Measurements from ENCODE around the gene HDAC4. TPM values are rescaled to one million over a fixed set of nuclear protein-coding genes. Genes with fewer than 3 reads are reported as not detected.

Gene HDAC4
- total and polyA plus RNA-seq, 2 donors (not counting 1 experiment from before 2014, with no cell fraction given) = 13.5 to 46.0 TPM

DNA sequence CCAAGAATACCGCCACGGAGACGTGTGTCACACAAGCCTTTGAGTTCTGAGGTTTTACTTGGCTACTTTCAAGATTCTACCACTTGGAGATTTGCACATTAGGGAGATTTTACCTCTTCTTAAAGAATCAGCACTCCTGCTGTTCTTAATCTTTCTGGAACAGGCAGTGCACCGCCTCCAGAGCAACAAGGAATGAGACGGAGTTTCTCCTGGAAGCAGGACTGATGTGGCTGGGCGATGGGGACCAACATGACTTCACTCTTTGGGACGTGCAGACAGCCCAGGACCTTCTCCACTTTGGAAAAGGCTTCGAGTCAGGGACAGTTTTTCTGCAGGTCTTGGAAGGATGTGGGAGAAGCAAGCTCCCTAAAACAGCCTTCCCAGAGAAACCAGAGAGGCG is 255.2 kb downstream of the HDAC4 start:
- Mint-ChIP-seq H3K27ac (no peak overlapping the region), H3K4me3 (no peak overlapping the region), H3K27me3 (no peaks in the 10 kb centered on the region), H3K9me3 (ENCODE audit: insufficient read depth) (peaks cover 4% of the 10 kb centered on the region), H3K4me1 (peaks cover 4% of the 10 kb centered on the region)
- peaks cover 0 to 12% of the 10 kb centered on the region in 2 experiments for H3K36me3 ChIP-seq (replicated peaks in 1 of 2; ENCODE audit: control extremely low read depth in 1 of 2, control insufficient read depth in 1 of 2, extremely low read depth in 1 of 2, insufficient read depth in 2 of 2, low read length in 1 of 2)
- peaks cover 0 to 1% of the 10 kb centered on the region in 2 donors for H3K4me1 ChIP-seq (ENCODE audit: control insufficient read depth in 2 of 2, insufficient read depth in 2 of 2, low read length in 2 of 2)
- peaks cover 0 to 22% (median 10%) of the 10 kb centered on the region in 3 donors for H3K9me3 ChIP-seq (ENCODE audit: control extremely low read depth in 1 of 3, control insufficient read depth in 2 of 3, insufficient read depth in 1 of 3, low read length in 2 of 3)
- 99% methylated on average over 8 of the region's 9 CpGs for WGBS (ENCODE audit: insufficient coverage)
- no peak overlapping the region for H2AFZ ChIP-seq (ENCODE audit: insufficient read depth, low read depth, low read length, poor library complexity, severe bottlenecking)
- ATAC-seq (ENCODE audit: low read depth) (no peak), DNase-seq (no peak)
- no peak overlapping the region for H3K27ac ChIP-seq (ENCODE audit: low read length in 2 of 2)
- H3K27me3 ChIP-seq (replicated peaks in 1 of 4; ENCODE audit: control extremely low read depth in 1 of 4, control insufficient read depth in 3 of 4, insufficient read depth in 4 of 4, low read length in 3 of 4) = no peaks in the 10 kb centered on the region
- no peaks in the 10 kb centered on the region for H3K79me2 ChIP-seq (ENCODE audit: control insufficient read depth, insufficient read depth, low read length)
- TF ChIP-seq, protein P1, sequence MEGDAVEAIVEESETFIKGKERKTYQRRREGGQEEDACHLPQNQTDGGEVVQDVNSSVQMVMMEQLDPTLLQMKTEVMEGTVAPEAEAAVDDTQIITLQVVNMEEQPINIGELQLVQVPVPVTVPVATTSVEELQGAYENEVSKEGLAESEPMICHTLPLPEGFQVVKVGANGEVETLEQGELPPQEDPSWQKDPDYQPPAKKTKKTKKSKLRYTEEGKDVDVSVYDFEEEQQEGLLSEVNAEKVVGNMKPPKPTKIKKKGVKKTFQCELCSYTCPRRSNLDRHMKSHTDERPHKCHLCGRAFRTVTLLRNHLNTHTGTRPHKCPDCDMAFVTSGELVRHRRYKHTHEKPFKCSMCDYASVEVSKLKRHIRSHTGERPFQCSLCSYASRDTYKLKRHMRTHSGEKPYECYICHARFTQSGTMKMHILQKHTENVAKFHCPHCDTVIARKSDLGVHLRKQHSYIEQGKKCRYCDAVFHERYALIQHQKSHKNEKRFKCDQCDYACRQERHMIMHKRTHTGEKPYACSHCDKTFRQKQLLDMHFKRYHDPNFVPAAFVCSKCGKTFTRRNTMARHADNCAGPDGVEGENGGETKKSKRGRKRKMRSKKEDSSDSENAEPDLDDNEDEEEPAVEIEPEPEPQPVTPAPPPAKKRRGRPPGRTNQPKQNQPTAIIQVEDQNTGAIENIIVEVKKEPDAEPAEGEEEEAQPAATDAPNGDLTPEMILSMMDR (IDR thresholded peaks at IDR 0.05) = no peak
- TF ChIP-seq EZH2 (IDR thresholded peaks at IDR 0.05; ENCODE audit: borderline replicate concordance, insufficient read depth, low read depth, low read length, poor library complexity, severe bottlenecking) = no peak
- H3K4me3 ChIP-seq (ENCODE audit: control extremely low read depth in 1 of 5, extremely low read depth in 1 of 5, insufficient read depth in 1 of 5, low read depth in 2 of 5, low read length in 4 of 5) = no peak overlapping the region
- ChIA-PET CTCF (interaction anchor here (3.8 kb wide), 1 partner anchor 846 kb away, joined by 9 read pairs; no protein-coding TSS in a partner anchor), POLR2A (no interaction called here)
- intact Hi-C loops (cut with micrococcal nuclease) = no loop called here
- no peak overlapping the region for H3K9ac ChIP-seq (ENCODE audit: low read length)
- H4K20me1 ChIP-seq (ENCODE audit: control insufficient read depth, insufficient read depth, low read length, poor library complexity, severe bottlenecking) = no peaks in the 10 kb centered on the region
- H3K4me2 ChIP-seq (replicated peaks; ENCODE audit: low read depth, low read length, poor library complexity, severe bottlenecking) = no peak overlapping the region

DNA sequence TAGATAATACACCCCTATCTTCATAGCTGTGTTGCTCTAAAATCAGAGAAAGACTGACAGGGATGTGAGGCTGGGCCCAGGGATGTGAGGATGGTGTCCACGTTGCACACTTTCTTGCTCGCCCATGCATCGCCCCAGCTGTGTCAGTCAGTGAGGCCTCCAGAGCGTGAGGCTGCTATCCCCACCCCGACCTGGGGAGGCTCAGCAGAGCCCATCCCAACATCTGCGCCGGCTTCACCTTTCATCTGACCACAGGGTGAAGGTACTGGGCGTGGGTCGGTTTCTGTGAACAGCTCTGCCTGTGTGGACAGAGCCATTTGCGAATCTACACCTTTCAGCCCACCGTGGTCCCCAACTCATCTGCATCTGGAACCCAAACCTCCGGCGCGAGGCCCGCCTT is 255.7 kb downstream of the HDAC4 start:
- DNase-seq (no peak), ATAC-seq (ENCODE audit: low read depth) (no peak)
- 97% methylated on average over 15 of the region's 15 CpGs for WGBS (ENCODE audit: insufficient coverage)
- TF ChIP-seq, protein P1 (IDR thresholded peaks at IDR 0.05) = no peak
- no peak for TF ChIP-seq EZH2 (IDR thresholded peaks at IDR 0.05; ENCODE audit: borderline replicate concordance, insufficient read depth, low read depth, low read length, poor library complexity, severe bottlenecking)
- Mint-ChIP-seq H3K27me3 (no peaks in the 10 kb centered on the region), H3K27ac (no peak overlapping the region), H3K4me1 (peaks cover 1% of the 10 kb centered on the region), H3K9me3 (ENCODE audit: insufficient read depth) (peaks cover 1% of the 10 kb centered on the region), H3K4me3 (no peak overlapping the region)
- Histone ChIP-seq H3K36me3 (replicated peaks in 1 of 2; ENCODE audit: control extremely low read depth in 1 of 2, control insufficient read depth in 1 of 2, extremely low read depth in 1 of 2, insufficient read depth in 2 of 2, low read length in 1 of 2) (peaks cover 0 to 12% of the 10 kb centered on the region in 2 experiments), H3K9me3 (ENCODE audit: control extremely low read depth in 1 of 3, control insufficient read depth in 2 of 3, insufficient read depth in 1 of 3, low read length in 2 of 3) (peaks cover 0 to 17% (median 5%) of the 10 kb centered on the region in 3 donors), H2AFZ (ENCODE audit: insufficient read depth, low read depth, low read length, poor library complexity, severe bottlenecking) (no peak overlapping the region), H3K27ac (ENCODE audit: low read length in 2 of 2) (no peak overlapping the region), H3K4me1 (ENCODE audit: control insufficient read depth in 2 of 2, insufficient read depth in 2 of 2, low read length in 2 of 2) (no peaks in the 10 kb centered on the region), H3K4me3 (ENCODE audit: control extremely low read depth in 1 of 5, extremely low read depth in 1 of 5, insufficient read depth in 1 of 5, low read depth in 2 of 5, low read length in 4 of 5) (no peak overlapping the region), H3K79me2 (ENCODE audit: control insufficient read depth, insufficient read depth, low read length) (no peaks in the 10 kb centered on the region), H3K4me2 (replicated peaks; ENCODE audit: low read depth, low read length, poor library complexity, severe bottlenecking) (no peak overlapping the region), H3K27me3 (replicated peaks in 1 of 4; ENCODE audit: control extremely low read depth in 1 of 4, control insufficient read depth in 3 of 4, insufficient read depth in 4 of 4, low read length in 3 of 4) (no peaks in the 10 kb centered on the region), H3K9ac (ENCODE audit: low read length) (no peak overlapping the region), H4K20me1 (ENCODE audit: control insufficient read depth, insufficient read depth, low read length, poor library complexity, severe bottlenecking) (no peaks in the 10 kb centered on the region)
- ChIA-PET POLR2A (no interaction called here), CTCF (interaction anchor here (1.1 to 3.8 kb wide), 4 partner anchors 252 to 999 kb away, joined by 3 to 9 read pairs (median 6); no protein-coding TSS in a partner anchor)
- intact Hi-C loops (cut with micrococcal nuclease) = no loop called here
